Measurements from ENCODE around the gene CD6. TPM values are rescaled to one million over a fixed set of nuclear protein-coding genes. Genes with fewer than 3 reads are reported as not detected.

Gene CD6
- total RNA-seq, 1 donor from 2014 or later: 12.0 TPM

- Mint-ChIP-seq H3K36me3 (ENCODE audit: low read depth) (peaks cover 9% of the 10 kb centered on the region), H3K9me3 (no peaks in the 10 kb centered on the region), H3K4me1 (peaks cover 14% of the 10 kb centered on the region), H3K4me3 (no peak overlapping the region), H3K27me3 (no peaks in the 10 kb centered on the region), H3K27ac (no peak overlapping the region)
- TF ChIP-seq, protein P1, sequence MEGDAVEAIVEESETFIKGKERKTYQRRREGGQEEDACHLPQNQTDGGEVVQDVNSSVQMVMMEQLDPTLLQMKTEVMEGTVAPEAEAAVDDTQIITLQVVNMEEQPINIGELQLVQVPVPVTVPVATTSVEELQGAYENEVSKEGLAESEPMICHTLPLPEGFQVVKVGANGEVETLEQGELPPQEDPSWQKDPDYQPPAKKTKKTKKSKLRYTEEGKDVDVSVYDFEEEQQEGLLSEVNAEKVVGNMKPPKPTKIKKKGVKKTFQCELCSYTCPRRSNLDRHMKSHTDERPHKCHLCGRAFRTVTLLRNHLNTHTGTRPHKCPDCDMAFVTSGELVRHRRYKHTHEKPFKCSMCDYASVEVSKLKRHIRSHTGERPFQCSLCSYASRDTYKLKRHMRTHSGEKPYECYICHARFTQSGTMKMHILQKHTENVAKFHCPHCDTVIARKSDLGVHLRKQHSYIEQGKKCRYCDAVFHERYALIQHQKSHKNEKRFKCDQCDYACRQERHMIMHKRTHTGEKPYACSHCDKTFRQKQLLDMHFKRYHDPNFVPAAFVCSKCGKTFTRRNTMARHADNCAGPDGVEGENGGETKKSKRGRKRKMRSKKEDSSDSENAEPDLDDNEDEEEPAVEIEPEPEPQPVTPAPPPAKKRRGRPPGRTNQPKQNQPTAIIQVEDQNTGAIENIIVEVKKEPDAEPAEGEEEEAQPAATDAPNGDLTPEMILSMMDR (IDR thresholded peaks at IDR 0.05): no peak
- ChIA-PET CTCF (no interaction called here), POLR2A (interaction anchor here (0.6 kb wide), 1 partner anchor 216 kb away, joined by 3 read pairs; no protein-coding TSS in a partner anchor)
- ATAC-seq (ENCODE audit: low read depth) (no peak), DNase-seq (no peak)
- intact Hi-C loops (cut with micrococcal nuclease): no loop called here
Measured at GRCh38 chr11:61055776-61056175, 84.3 kb downstream of the CD6 start.

DNA sequence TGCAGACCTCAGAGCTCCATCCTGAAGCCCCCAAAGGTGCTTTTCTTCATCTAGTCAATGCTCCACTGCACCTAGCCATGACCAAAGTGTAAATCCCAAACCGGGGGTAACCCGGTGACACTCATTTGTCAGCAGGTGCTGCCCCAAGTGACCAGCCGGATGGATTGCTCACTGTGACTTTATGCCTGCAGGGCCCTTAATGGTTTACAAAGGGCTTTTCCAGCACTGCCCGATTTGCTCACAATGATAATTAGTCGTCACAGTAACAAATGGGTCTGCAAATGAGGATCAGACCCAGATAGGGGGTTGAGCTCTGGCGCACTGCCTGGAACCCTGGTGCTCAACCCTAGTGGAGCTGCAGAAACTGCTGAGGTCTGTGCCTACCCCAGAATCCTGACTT lies 85.1 kb downstream of the CD6 start:
- H3K4me1 Mint-ChIP-seq: peaks cover 22% of the 10 kb centered on the region

DNA sequence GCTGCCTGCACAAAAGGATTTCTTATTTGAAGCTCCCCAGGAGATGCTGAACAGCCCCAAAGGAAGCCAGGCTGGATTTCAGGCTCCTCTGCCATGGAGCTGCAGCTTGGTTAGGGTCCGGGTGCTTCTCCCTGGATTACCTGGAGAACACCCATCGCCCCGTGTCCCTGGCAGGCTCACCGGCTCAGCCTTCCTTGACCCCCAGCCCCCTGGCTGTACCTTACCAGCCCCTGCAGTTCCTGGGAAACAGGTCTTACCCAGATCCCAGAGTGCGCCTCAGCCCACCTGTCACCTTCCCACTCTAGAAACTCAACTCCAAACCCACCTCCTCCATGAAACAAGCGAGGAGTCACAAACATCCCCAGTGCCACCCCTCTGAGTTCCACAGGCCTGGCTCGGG lies 85.5 kb downstream of the CD6 start:
- Mint-ChIP-seq H3K27me3 (no peaks in the 10 kb centered on the region), H3K9me3 (no peaks in the 10 kb centered on the region), H3K36me3 (ENCODE audit: low read depth) (peaks cover 14% of the 10 kb centered on the region), H3K27ac (no peak overlapping the region), H3K4me1 (peaks cover 26% of the 10 kb centered on the region), H3K4me3 (no peak overlapping the region)
- ChIA-PET POLR2A (interaction anchor here (0.5 kb wide), 1 partner anchor 27 kb away, joined by 4 read pairs; no protein-coding TSS in a partner anchor), CTCF (interaction anchor here (1.2 kb wide), 1 partner anchor 73 kb away, joined by 4 read pairs; no protein-coding TSS in a partner anchor)
- DNase-seq (no peak), ATAC-seq (ENCODE audit: low read depth) (no peak)
- intact Hi-C loops (cut with micrococcal nuclease): no loop called here
- TF ChIP-seq, protein P1 (IDR thresholded peaks at IDR 0.05): no peak

More for the DNA sequence above, 85.1 kb downstream of the CD6 start:
- CTCF ChIA-PET: interaction anchor here (1.2 kb wide), 1 partner anchor 73 kb away, joined by 4 read pairs; no protein-coding TSS in a partner anchor
- no peak overlapping the region for H3K4me3 Mint-ChIP-seq
- ATAC-seq (ENCODE audit: low read depth) (no peak), DNase-seq (no peak)
- POLR2A ChIA-PET: no interaction called here
- H3K9me3 Mint-ChIP-seq: no peaks in the 10 kb centered on the region
- intact Hi-C loops (cut with micrococcal nuclease): no loop called here
- no peak overlapping the region for H3K27ac Mint-ChIP-seq
- peaks cover 14% of the 10 kb centered on the region for H3K36me3 Mint-ChIP-seq (ENCODE audit: low read depth)
- no peaks in the 10 kb centered on the region for H3K27me3 Mint-ChIP-seq
- TF ChIP-seq, protein P1 (IDR thresholded peaks at IDR 0.05): no peak

DNA sequence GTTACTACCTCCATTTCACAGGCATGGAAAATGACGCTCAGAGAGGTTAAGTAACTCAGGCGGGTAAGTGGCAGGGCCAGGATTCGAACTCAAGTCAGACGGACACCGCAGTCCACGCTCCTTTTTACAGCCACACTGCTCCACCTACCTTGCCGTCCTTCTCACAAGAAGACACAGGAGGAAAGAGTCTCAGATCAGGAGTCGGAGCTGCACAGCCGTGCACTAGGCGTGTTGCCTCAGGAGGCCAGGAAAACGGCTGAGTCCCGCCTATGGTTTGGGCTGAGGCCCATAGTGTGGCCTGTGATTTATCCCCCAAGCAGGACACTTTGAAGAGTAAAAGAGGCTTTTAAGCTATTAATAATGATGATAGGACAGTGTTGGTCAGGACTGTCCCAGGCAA lies 86.1 kb downstream of the CD6 start:
- H3K27me3 Mint-ChIP-seq: no peaks in the 10 kb centered on the region
- ChIA-PET POLR2A (no interaction called here), CTCF (interaction anchor here (1.0 to 1.2 kb wide), 2 partner anchors 72 to 132 kb away, joined by 4 read pairs; no protein-coding TSS in a partner anchor)
- intact Hi-C loops (cut with micrococcal nuclease): no loop called here
- H3K36me3 Mint-ChIP-seq (ENCODE audit: low read depth): peaks cover 15% of the 10 kb centered on the region
- H3K4me3 Mint-ChIP-seq: no peak overlapping the region
- no peaks in the 10 kb centered on the region for H3K9me3 Mint-ChIP-seq
- DNase-seq (no peak), ATAC-seq (ENCODE audit: low read depth) (no peak)
- TF ChIP-seq, protein P1 (IDR thresholded peaks at IDR 0.05): no peak
- no peak overlapping the region for H3K27ac Mint-ChIP-seq
- peaks cover 30% of the 10 kb centered on the region for H3K4me1 Mint-ChIP-seq

- no peaks in the 10 kb centered on the region for H3K27me3 Mint-ChIP-seq
- TF ChIP-seq, protein P1 (IDR thresholded peaks at IDR 0.05): no peak
- ChIA-PET POLR2A (interaction anchor here (1.0 kb wide), 1 partner anchor 16 kb away, joined by 5 read pairs; no protein-coding TSS in a partner anchor), CTCF (no interaction called here)
- intact Hi-C loops (cut with micrococcal nuclease): no loop called here
- peaks cover 14% of the 10 kb centered on the region for H3K36me3 Mint-ChIP-seq (ENCODE audit: low read depth)
- ATAC-seq (ENCODE audit: low read depth): no peak
- peaks cover 32% of the 10 kb centered on the region for H3K4me1 Mint-ChIP-seq
- H3K27ac Mint-ChIP-seq: peak overlapping the region; percentile 26
- DNase-seq: no peak
- no peaks in the 10 kb centered on the region for H3K9me3 Mint-ChIP-seq
- no peak overlapping the region for H3K4me3 Mint-ChIP-seq
Measured at GRCh38 chr11:61058583-61059259, 87.2 kb downstream of the CD6 start.

Measured in activated B cell treated with CpG ODN at 0.5 μM for 24 hours (primary cell).